ENCODE results near the gene HP1BP3.

DNA sequence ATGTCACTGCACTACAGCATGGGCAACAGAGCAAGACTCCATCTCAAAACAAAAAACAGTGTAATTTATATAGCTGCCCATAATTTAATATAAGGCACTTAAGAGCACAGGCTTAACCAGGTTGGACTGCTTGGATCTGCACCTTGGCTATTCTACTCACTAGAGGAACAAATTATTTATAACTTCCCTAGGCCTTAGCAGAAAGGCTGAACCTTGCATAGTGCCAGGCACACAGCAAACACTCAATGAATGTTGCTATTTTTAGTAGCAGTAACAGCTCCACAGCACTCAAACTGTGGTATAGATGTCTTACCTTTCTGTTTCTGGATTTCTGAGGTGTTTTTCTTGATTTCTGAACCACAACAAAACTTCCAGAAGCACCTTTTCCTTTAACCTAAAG is 19.8 kb downstream of the HP1BP3 start:
- TF ChIP-seq, protein P1, sequence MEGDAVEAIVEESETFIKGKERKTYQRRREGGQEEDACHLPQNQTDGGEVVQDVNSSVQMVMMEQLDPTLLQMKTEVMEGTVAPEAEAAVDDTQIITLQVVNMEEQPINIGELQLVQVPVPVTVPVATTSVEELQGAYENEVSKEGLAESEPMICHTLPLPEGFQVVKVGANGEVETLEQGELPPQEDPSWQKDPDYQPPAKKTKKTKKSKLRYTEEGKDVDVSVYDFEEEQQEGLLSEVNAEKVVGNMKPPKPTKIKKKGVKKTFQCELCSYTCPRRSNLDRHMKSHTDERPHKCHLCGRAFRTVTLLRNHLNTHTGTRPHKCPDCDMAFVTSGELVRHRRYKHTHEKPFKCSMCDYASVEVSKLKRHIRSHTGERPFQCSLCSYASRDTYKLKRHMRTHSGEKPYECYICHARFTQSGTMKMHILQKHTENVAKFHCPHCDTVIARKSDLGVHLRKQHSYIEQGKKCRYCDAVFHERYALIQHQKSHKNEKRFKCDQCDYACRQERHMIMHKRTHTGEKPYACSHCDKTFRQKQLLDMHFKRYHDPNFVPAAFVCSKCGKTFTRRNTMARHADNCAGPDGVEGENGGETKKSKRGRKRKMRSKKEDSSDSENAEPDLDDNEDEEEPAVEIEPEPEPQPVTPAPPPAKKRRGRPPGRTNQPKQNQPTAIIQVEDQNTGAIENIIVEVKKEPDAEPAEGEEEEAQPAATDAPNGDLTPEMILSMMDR (IDR thresholded peaks at IDR 0.05), result no peak
- no peak for TF ChIP-seq POLR2A (IDR thresholded peaks at IDR 0.05)
- TF ChIP-seq POLR2AphosphoS5 (IDR thresholded peaks at IDR 0.05), result no peak

Data from breast epithelium (tissue), 3 donors.